ENCODE data around the gene NKX2-4.
"Not testable (repeated sequence)": the region's sequence is repeated elsewhere in the genome, so short reads cannot be mapped to it uniquely, and the experiment has no call there.

The NKX2-4 gene

GRCh38 chr20:21393816-21394519 lies 3.4 kb downstream of the NKX2-4 start:
- no peak for DNase-seq

DNA sequence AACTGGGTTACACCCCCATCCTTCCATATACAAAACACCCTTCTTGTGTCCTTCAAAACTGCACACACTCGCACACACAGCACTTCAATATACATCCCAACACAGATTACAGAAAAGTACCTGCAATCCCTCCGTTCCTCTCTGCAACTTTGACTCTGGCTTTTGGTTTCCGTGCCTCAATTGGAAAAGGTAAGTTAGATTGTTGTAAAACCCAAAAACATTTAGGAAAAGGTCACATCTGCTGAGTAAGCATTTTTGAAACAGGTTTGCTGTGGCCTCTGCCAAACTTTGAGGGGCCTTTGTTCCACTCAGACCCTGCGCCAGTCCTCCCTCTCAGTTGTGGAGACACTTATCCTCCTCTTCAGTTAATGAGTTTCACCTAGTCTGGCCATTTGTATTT lies 4.2 kb downstream of the NKX2-4 start:
- no peak for DNase-seq

DNA sequence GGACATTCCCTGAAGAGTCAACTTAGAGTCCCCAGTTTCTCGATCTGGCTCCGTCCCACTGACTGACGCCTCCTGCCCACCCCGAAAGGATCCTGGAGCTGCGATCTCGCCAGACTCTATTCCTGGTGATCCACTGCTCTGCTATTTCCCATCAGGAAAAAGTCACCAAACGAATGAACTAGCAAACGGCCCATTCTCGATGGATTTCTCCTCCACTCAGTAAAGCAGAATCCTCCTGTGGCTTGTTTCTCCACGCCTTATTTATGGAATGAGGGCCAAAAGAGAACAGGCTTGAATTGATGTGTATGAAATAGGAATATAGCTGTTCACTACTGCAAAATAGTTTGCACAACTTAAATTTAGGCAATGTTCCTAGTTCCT lies 5.4 kb downstream of the NKX2-4 start:
- DNase-seq: no peak

- DNase-seq: no peak
Observed at GRCh38 chr20:21391185-21391971, 5.9 kb downstream of the NKX2-4 start.

GRCh38 chr20:21390768-21391167 lies 6.6 kb downstream of the NKX2-4 start:
- no peak for DNase-seq

DNA sequence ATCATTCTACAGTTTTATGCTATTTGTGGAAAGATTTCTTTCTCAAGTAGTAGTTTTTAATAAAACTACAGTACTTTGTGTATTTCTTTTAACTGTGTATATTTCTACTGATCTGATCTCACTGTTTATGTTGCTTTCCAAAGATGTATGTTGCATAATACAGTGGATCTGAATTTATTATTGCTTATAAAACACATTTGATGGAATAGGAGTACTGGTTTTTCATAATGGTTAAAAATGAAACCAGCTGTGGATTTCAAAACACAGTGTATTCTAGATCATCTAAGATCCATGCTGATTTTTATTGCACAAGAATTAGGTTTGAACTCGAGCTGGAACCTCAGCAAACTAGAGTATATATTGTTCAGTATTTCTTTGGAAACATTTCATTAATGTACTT lies 8.0 kb downstream of the NKX2-4 start:
- no peak for DNase-seq

DNA sequence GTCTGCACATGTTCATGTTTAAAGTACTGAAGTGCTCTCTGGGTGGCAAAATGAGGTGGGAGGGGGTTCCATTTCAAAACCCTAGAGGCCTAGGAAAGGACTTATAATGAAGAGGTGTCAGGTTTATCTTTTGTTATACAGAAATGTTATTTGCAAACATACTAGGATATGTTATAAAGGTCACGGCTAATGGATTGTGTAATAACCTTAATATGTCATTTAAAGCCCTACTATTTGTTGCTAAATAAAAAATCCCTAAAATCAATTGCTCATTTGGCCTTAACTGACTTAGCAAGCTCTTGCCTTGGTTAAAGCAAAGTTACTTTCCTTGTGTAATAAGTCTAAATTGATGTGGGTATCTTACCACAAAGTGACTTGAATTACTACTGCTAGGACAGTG lies 8.8 kb downstream of the NKX2-4 start:
- DNase-seq: no peak

DNA sequence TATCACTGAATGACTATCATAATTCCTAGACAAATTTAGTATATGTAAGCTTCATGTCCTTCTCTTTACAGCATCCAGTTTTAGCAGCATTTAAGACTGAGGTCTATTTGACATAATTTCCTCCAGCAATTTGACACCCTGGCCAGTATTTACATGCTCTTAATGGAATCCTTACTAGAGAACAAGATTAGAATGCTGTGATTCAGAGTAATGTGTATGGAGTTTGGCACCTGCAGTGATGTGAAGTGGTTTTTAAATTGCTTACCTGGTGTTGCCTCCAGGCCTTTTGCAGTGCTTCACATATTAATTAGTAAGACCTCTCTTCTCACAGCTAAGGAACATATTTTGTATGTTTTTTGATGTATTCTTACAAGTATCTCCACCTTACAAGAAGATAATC lies 9.8 kb downstream of the NKX2-4 start:
- no peak for DNase-seq

DNA sequence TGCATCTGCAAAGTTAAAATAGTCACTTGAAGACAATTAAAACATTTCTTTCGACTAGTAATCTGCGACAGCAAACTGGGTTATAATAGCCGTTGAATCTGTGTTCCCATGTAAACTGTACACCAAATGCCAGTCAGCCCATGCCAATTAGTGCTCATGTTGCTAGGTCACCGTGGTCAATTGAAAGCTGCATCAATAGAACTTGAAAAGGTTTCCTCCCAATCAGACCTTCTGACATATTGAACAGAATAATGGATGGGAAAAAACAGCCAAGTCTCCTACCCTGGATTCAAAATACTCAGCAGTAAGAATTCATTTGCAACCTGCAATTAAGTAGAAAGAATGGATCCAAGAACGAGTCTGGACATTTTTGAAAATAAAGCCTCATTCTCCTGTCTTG lies 11.2 kb downstream of the NKX2-4 start:
- DNase-seq: no peak

DNA sequence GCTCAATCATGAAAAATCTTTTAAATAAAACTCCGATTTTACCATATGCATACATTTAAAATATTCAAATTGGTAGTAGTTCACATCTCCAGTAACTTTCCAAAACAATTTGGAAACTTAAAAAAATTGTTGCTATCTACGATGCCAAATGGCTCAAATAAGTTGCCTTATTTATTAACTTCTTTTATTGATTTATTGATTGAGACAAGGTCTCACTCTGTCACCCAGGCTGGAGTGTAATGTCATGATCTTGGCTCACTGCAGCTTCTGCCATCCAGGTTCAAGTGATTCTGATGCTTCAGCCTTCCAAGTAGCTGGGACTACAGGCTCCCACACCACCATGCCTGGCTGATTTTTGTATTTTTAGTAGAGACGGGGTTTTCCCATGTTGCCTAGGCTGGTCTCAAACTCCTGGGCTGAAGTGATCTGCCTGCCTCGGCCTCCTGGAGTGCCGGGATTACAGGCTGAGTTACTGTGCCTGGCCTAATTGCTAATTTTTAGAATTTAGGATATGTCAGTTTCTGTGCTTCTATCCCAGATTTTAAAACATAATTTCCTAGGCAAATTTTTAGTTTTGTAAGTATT lies 12.9 kb downstream of the NKX2-4 start:
- no peak for DNase-seq

DNA sequence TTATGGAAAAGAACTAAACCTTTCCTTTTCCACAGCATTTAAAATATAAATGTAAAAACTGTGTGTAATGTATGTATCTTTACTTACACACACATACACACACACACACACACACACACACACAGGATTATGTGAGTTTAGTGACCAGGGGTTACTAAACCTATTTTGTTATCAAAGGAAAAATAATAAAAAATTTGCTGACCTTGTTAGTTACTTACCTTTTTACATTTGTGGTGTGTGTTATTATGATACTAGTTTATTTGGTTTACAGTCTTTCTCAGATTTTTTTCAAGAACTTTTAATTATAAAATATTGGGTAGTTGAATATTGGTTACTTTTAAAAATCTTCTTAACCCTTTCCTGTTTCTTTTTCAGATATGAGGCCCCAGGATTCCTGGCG lies 15.7 kb downstream of the NKX2-4 start:
- DNase-seq: no peak

DNA sequence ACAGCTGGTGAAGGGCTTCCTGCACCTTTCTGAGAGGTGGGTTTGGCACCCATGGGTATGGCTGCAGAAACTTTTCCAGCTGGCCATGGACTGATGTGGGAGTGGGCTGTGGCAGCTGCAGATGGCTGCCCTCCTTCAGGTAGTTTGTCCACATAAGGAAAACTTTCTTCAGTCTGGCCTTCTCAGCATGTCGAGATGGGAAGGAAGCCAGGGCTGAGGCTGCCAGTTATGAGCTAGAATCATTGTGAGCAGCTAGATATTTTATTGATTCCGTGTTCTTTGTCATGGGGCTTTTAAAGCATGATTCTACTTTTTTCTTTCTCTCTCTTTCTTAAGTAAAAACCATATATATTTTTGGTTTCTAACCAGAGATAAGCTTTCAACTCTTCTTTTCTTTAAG lies 16.6 kb downstream of the NKX2-4 start:
- DNase-seq: no peak

- DNase-seq: no peak
Observed at GRCh38 chr20:21378259-21378658, 19.1 kb downstream of the NKX2-4 start.

GRCh38 chr20:21377701-21378100 lies 19.6 kb downstream of the NKX2-4 start:
- no peak for DNase-seq

DNA sequence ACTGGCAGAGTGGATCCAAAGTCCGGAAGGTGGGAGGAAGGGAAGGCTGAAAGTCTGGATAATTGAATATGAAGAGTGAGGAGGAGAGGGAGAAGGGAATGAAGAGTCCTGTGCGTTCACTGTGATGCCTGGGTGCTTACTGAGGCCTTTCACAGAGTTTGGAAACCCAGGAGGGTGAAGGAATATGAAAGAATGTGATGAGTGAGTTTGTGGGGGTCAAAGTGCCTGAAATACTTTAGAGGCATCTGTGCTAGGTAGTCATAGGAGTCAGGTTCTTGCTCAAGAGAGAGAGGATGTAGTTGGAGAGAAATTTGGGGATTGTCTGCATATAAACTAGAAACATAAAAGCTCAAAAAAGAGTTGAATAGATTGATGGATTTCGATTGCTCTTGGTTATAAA lies 20.7 kb downstream of the NKX2-4 start:
- no peak for DNase-seq

GRCh38 chr20:21373436-21373835 lies 23.9 kb downstream of the NKX2-4 start:
- no peak for DNase-seq

GRCh38 chr20:21372016-21372415 lies 25.3 kb downstream of the NKX2-4 start:
- DNase-seq: no peak

GRCh38 chr20:21371193-21371592 lies 26.1 kb downstream of the NKX2-4 start:
- no peak for DNase-seq

DNA sequence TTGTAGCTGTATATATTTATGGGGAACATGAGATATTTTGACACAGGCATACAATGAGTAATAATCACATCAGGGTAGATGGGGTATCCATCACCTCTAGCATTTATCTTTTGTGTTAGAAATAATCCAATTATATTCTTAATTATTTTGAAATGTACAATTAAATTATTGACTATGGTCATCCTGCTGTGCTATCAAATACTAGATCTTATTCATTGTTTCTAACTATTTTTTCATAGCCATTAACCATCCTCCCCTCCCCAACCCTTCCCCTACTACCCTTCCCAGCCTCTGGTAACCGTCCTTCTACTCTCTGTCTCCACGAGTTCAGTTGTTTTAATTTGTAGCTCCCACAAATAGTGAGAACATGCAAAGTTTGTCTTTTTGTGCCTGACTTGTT lies 28.5 kb downstream of the NKX2-4 start:
- no peak for DNase-seq

- not testable (repeated sequence) for DNase-seq
Observed at GRCh38 chr20:21366273-21366672, 31.1 kb downstream of the NKX2-4 start.

DNA sequence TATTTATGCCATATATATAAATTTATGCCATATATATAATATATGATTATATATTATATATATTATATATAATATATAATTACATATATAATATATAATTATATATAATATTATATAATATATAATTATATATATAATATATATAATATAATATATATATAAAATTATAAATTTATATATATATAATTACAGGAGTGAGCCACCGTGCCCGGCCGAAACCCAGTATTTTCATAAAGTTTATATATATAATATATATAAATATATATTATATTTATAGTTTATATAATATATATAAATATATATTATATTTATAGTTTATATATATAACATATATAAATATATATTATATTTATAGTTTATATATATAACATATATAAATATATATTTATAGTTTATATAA lies 31.6 kb downstream of the NKX2-4 start:
- no peak for DNase-seq

DNA sequence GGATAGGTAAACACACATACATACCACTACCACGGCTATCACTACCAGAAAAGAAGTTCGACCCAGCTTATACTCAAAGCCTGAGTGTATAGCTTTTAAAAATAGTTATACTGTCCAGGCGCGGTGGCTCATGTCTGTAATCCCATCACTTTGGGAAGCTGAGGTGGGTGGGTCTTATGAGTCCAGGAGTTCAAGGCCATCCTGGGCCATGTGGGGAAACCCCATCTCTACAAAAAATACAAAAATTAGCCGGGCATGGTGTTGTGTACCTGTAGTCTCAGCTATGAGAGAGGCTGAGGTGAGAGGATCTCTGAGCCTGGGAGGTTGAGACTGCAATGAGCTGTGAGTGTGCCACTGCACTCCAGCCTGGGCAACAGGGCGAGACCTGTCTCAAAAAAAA lies 32.9 kb downstream of the NKX2-4 start:
- DNase-seq: no peak

- no peak for DNase-seq
Observed at GRCh38 chr20:21361266-21361665, 36.1 kb downstream of the NKX2-4 start.

- DNase-seq: no peak
Observed at GRCh38 chr20:21360705-21361104, 36.6 kb downstream of the NKX2-4 start.
